ENCODE results near the gene HSD3B7.

GRCh38 chr16:30976486-30976885 lies 8.5 kb upstream of the HSD3B7 start:
- TF ChIP-seq, protein P1, sequence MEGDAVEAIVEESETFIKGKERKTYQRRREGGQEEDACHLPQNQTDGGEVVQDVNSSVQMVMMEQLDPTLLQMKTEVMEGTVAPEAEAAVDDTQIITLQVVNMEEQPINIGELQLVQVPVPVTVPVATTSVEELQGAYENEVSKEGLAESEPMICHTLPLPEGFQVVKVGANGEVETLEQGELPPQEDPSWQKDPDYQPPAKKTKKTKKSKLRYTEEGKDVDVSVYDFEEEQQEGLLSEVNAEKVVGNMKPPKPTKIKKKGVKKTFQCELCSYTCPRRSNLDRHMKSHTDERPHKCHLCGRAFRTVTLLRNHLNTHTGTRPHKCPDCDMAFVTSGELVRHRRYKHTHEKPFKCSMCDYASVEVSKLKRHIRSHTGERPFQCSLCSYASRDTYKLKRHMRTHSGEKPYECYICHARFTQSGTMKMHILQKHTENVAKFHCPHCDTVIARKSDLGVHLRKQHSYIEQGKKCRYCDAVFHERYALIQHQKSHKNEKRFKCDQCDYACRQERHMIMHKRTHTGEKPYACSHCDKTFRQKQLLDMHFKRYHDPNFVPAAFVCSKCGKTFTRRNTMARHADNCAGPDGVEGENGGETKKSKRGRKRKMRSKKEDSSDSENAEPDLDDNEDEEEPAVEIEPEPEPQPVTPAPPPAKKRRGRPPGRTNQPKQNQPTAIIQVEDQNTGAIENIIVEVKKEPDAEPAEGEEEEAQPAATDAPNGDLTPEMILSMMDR (IDR thresholded peaks at IDR 0.05) = no peak
- TF ChIP-seq POLR2AphosphoS5 (IDR thresholded peaks at IDR 0.05; ENCODE audit: low read depth, low read length) (no peak), TCF7L2 (IDR thresholded peaks at IDR 0.05; ENCODE audit: low read depth, low read length) (no peak), SIN3A (IDR thresholded peaks at IDR 0.05; ENCODE audit: borderline replicate concordance, insufficient read depth, low read depth, low read length) (no peak)
